GM12878 (cell line): ENCODE results near the gene NUP54. TPM values are rescaled to one million over a fixed set of nuclear protein-coding genes. Genes with fewer than 3 reads are reported as not detected.

Experiments
- ATAC-seq: fragments of 200-7000 bp; cut with Tn5 transposase; 3 replicates; pipeline ENCODE4 v1.9.1; 2020; ENCODE audit warnings: mild to moderate bottlenecking, moderate library complexity
- BruUV-seq: library from RNA; stranded (reverse); fragments of 400-500 nt; replicated peaks from 2 replicates; lab custom pipeline; 2021; lab: Mats Ljungman, UMichigan
- CTCF ChIA-PET: fragments of 300-600 bp; sonication (Branson Sonifier 250); formaldehyde crosslinking; extraction: SDS; loops from one replicate; lab custom pipeline; 2021; ENCODE audit warnings: inconsistent platforms; lab: Yijun Ruan, JAX
- POLR2A ChIA-PET: fragments of 350-600 bp; formaldehyde crosslinking; extraction: SDS; loops from one replicate; lab custom pipeline; 2021; ENCODE audit warnings: inconsistent platforms; lab: Charles Lee
- RAD21 ChIA-PET: fragments of 300-600 bp; sonication (Branson Sonifier 250); formaldehyde crosslinking; loops from one replicate; lab custom pipeline; 2023; ENCODE audit warnings: antibody characterized with exemption; ENCODE audit not compliant: unreplicated experiment; lab: Charles Lee
- SMC1A ChIA-PET: fragments of 300-600 bp; sonication (Branson Sonifier 250); formaldehyde crosslinking; loops from one replicate; lab custom pipeline; 2023; ENCODE audit not compliant: unreplicated experiment, uncharacterized antibody; lab: Charles Lee
- DNase-seq: peaks from one replicate; pipeline ENCODE4 v3.0.0-alpha.2; 2011; ENCODE audit warnings: low read depth, low spot score
- FAIRE-seq: peaks from 3 replicates; lab custom pipeline; 2011; peaks lifted over from hg19 to GRCh38; lab: Jason Lieb, UNC
- H2AFZ ChIP-seq: 2 replicates; pipeline ENCODE4 v1.6.0; 2011; ENCODE audit warnings: low read depth, low read length, control low read depth; ENCODE audit not compliant: control insufficient read depth
- H3K27ac ChIP-seq: 2 replicates; pipeline ENCODE4 v1.5.1; 2011; ENCODE audit warnings: control low read depth; ENCODE audit not compliant: control insufficient read depth, insufficient read depth
- H3K27me3 ChIP-seq, 2 experiments: replicated peaks in 1 of 2; 2 replicates each; pipeline versions ENCODE4 v1.6.0 to v1.6.1; 2011; ENCODE audit warnings: low read length in 1 of 2; ENCODE audit not compliant: control insufficient read depth in 2 of 2, insufficient read depth in 2 of 2
- H3K36me3 ChIP-seq, 2 experiments: 2 replicates each; pipeline ENCODE4 v1.5.1; 2011; ENCODE audit warnings: low read length in 1 of 2; ENCODE audit not compliant: control insufficient read depth in 2 of 2, insufficient read depth in 2 of 2
- H3K4me1 ChIP-seq: 2 replicates; pipeline ENCODE4 v1.6.1; 2011; ENCODE audit warnings: mild to moderate bottlenecking, low read length, moderate library complexity, mixed read lengths; ENCODE audit not compliant: control insufficient read depth, insufficient read depth
- H3K4me2 ChIP-seq: 2 replicates; pipeline ENCODE4 v1.6.0; 2011; ENCODE audit warnings: control low read depth; ENCODE audit not compliant: control insufficient read depth, insufficient read depth
- H3K4me3 ChIP-seq: fragments of 200-600 bp; sonication (generic); 2 replicates; pipeline ENCODE4 v1.5.1; 2016
- H3K79me2 ChIP-seq: 2 replicates; pipeline ENCODE4 v1.6.0; 2011; ENCODE audit warnings: low read length; ENCODE audit not compliant: control insufficient read depth, insufficient read depth
- H3K9ac ChIP-seq: 2 replicates; pipeline ENCODE4 v1.8.0; 2011; ENCODE audit warnings: low read length, control low read depth, mixed read lengths; ENCODE audit not compliant: control insufficient read depth, insufficient read depth
- H3K9me3 ChIP-seq: replicated peaks from 3 replicates; pipeline ENCODE4 v1.5.1; 2011; ENCODE audit warnings: mild to moderate bottlenecking, low read length; ENCODE audit not compliant: control insufficient read depth, insufficient read depth
- H4K20me1 ChIP-seq: 2 replicates; pipeline ENCODE4 v1.6.0; 2011; ENCODE audit not compliant: control insufficient read depth, insufficient read depth
- ATF2 ChIP-seq: IDR thresholded peaks from 2 replicates; pipeline ENCODE4 v1.6.1; 2012; ENCODE audit warnings: low read length, inconsistent platforms
- CBFB ChIP-seq: IDR thresholded peaks from 2 replicates; pipeline ENCODE4 v1.6.1; 2016; ENCODE audit warnings: antibody characterized with exemption, low read depth
- CBX5 ChIP-seq: sonication (generic); IDR thresholded peaks from 2 replicates; pipeline ENCODE4 v1.6.1; 2016; ENCODE audit warnings: low read depth, moderate library complexity, mild to moderate bottlenecking, inconsistent platforms
- CHD2 ChIP-seq: IDR thresholded peaks from 2 replicates; pipeline ENCODE4 v1.6.1; 2011; ENCODE audit warnings: low read depth, low read length, improper control_type of control experiment, borderline replicate concordance
- HDAC6 ChIP-seq: fragments of 200-600 bp; sonication (generic); IDR thresholded peaks from one replicate; pipeline ENCODE4 v1.8.0; 2017; ENCODE audit warnings: antibody characterized with exemption; ENCODE audit not compliant: unreplicated experiment
- NBN ChIP-seq: fragments of 450-650 bp; IDR thresholded peaks from 2 replicates; pipeline ENCODE4 v1.6.1; 2016
- NFIC ChIP-seq: IDR thresholded peaks from 2 replicates; pipeline ENCODE4 v1.6.1; 2012; ENCODE audit warnings: low read depth, mild to moderate bottlenecking, inconsistent platforms, low read length, moderate library complexity
- NR2C1 ChIP-seq: fragments of 450-650 bp; IDR thresholded peaks from 2 replicates; pipeline ENCODE4 v1.6.1; 2017; ENCODE audit warnings: antibody characterized with exemption, mild to moderate bottlenecking, moderate library complexity
- NR2F1 ChIP-seq: fragments of 450-650 bp; conservative IDR thresholded peaks from 2 replicates; pipeline ENCODE4 v1.6.1; 2017; ENCODE audit warnings: mild to moderate bottlenecking
- PAX5 ChIP-seq: IDR thresholded peaks from 2 replicates; pipeline ENCODE4 v1.6.1; 2011; ENCODE audit warnings: low read depth, low read length, borderline replicate concordance
- PAX8 ChIP-seq: fragments of 450-650 bp; IDR thresholded peaks from 2 replicates; pipeline ENCODE4 v1.6.1; 2017; ENCODE audit warnings: mild to moderate bottlenecking, moderate library complexity
- PML ChIP-seq: IDR thresholded peaks from 2 replicates; pipeline ENCODE4 v1.6.1; 2012; ENCODE audit warnings: low read length, inconsistent platforms
- POLR2A ChIP-seq: IDR thresholded peaks from 2 replicates; pipeline ENCODE4 v1.6.1; 2011; ENCODE audit warnings: low read depth, mild to moderate bottlenecking, low read length
- RELA ChIP-seq: fragments of 450-650 bp; IDR thresholded peaks from 2 replicates; pipeline ENCODE4 v1.8.0; 2014; ENCODE audit warnings: borderline replicate concordance; ENCODE audit not compliant: partially characterized antibody
- SMC3 ChIP-seq: IDR thresholded peaks from 2 replicates; pipeline ENCODE4 v1.6.1; 2011; ENCODE audit warnings: low read length, improper control_type of control experiment, borderline replicate concordance
- ZBTB11 ChIP-seq: fragments of 450-650 bp; formaldehyde crosslinking; IDR thresholded peaks from 2 replicates; pipeline ENCODE4 v1.5.0; 2022; ENCODE audit warnings: mild to moderate bottlenecking, missing genetic modification characterization
- WGBS: methylation state at CpG from one replicate; pipeline ENCODE4 v1.1.6; 2016; ENCODE audit warnings: low lambda C conversion rate; ENCODE audit not compliant: insufficient replicate concordance, insufficient coverage; ENCODE audit errors: missing lambda C conversion rate; 5-methylcytosine and 5-hydroxymethylcytosine counted together
- in situ Hi-C: fragments of 300-500 bp; cut with MboI; formaldehyde crosslinking; loops from 9 replicates; pipeline ENCODE4 v1.14.3; 2018; ENCODE audit warnings: mixed read lengths
- intact Hi-C: fragments of 100-400 bp; cut with micrococcal nuclease; formaldehyde crosslinking; loops from one replicate; pipeline ENCODE4 v1.14.2; 2022; ENCODE audit not compliant: unreplicated experiment
- polyA plus RNA-seq, 11 experiments: library from polyadenylated mRNA; depleted of rRNA in 4 of 11; unstranded in 6 of 11; stranded (reverse) in 5 of 11; fragments of >200 nt; fragmentation: Nextera tagmentation in 4 of 11; fragmentation: Illumina TruSeq in 1 of 11; extraction: Ambion mirVana in 4 of 11; extraction: Trizol in 1 of 11; gene quantifications; 1 replicate in 1 of 11; 2 replicates in 10 of 11; pipeline versions ENCODE4 v1.2.1 to v1.2.3, GENCODE V29; 2011 to 2016; ENCODE audit warnings: inconsistent platforms in 2 of 11, missing spikeins in 2 of 11, low read depth in 1 of 11
- total RNA-seq, 4 experiments: library from RNA; depleted of rRNA in 3 of 4; stranded (reverse); fragments of >200 nt in 3 of 4; fragmentation: Illumina TruSeq in 1 of 4; extraction: Trizol in 1 of 4; gene quantifications; 2 replicates each; pipeline versions ENCODE4 v1.2.1 to v1.2.3, GENCODE V29; 2013 to 2021

The NUP54 gene
- total and polyA plus RNA-seq, 10 of the 15 experiments (the other 5 are each of a cell fraction or from before 2014, with no cell fraction given): 17.5 to 69.0 (median 42.3) TPM

DNA sequence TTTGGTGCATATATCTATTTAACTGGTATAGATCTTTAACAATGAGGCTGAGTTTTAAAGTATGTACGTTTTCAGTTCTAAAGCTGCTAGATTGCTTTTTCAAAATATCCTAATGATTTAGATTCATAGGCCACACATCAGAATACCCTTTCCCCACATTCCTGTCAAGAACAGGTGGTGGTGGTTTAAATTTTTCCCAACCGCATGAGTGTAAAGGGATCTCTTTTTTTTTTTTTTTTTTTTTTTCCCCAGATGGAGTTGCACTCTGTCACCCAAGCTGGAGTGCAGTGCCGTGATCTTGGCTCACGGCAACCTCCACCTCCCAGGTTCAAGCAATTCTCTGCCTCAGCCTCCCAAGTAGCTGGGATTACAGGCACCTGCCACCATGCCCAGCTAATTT, 28.0 kb downstream of the NUP54 start:
- RAD21 ChIA-PET: no interaction called here
- no peak for FAIRE-seq
- H3K79me2 ChIP-seq: no peaks in the 10 kb centered on the region
- 77% methylated on average over 3 of the region's 4 CpGs for WGBS
- BruUV-seq: no TSS peak
- no peak overlapping the region for H3K27ac ChIP-seq
- no peaks in the 10 kb centered on the region for H3K27me3 ChIP-seq
- no peak for TF ChIP-seq PAX5
- TF ChIP-seq ATF2: no peak
- no peak for TF ChIP-seq CHD2
- no peak for TF ChIP-seq CBX5
- no peak for TF ChIP-seq NR2F1
- no peak for TF ChIP-seq NBN
- no peak for TF ChIP-seq RELA
- TF ChIP-seq SMC3: no peak
- no peak for TF ChIP-seq CBFB
- TF ChIP-seq PAX8: no peak
- TF ChIP-seq ZBTB11 (CRISPR knock-in tag): no peak
- TF ChIP-seq NR2C1: no peak
- TF ChIP-seq HDAC6: no peak
- no peak for TF ChIP-seq POLR2A
- no peak for TF ChIP-seq NFIC
- no peak for TF ChIP-seq PML
- H3K9ac ChIP-seq: no peak overlapping the region
- CTCF ChIA-PET: interaction anchor here (1.2 kb wide), 1 partner anchor 64 kb away, joined by 5 read pairs; no protein-coding TSS in a partner anchor
- no peak overlapping the region for H2AFZ ChIP-seq
- H3K9me3 ChIP-seq: no peaks in the 10 kb centered on the region
- in situ Hi-C loops (no loop called here), intact Hi-C loops (no loop called here)
- H4K20me1 ChIP-seq: no peaks in the 10 kb centered on the region
- SMC1A ChIA-PET: interaction anchor here (1.7 kb wide), 1 partner anchor 15 kb away, joined by 4 read pairs; no protein-coding TSS in a partner anchor
- no peak for ATAC-seq
- POLR2A ChIA-PET: no interaction called here
- no peak overlapping the region for H3K4me2 ChIP-seq
- H3K36me3 ChIP-seq: peaks cover 0 to 23% of the 10 kb centered on the region in 2 experiments; a peak in 3 of 4 replicates
- H3K4me1 ChIP-seq: no peaks in the 10 kb centered on the region
- no peak overlapping the region for H3K4me3 ChIP-seq
- no peak for DNase-seq
